ENCODE data around the gene ZC3H18. TPM values are rescaled to one million over a fixed set of nuclear protein-coding genes. Genes with fewer than 3 reads are reported as not detected.

ZC3H18 gene
- polyA plus RNA-seq, 3 donors: 5.5 to 36.4 (median 6.8) TPM

DNA sequence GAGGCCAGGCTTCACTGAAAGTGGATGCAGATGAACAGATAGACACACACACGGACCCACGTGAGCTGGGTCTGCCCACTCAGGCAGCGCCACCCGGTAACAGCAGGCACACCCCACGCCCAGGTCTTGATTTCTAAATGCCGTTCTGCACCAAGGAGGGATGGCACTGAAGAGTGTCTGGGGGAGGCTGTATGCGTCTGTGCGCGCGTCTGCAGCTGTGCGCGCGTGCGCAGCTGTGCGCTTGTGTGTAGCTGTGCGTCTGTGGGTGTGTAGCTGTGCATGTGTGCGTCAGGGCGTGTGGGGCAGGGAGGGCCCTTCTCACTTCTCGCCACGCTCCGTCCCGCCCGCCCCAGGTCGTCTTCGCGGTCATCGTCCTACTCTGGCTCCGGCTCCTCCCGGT lies 52.7 kb downstream of the ZC3H18 start:
- H3K36me3 Mint-ChIP-seq: peaks cover 79 to 92% of the 10 kb centered on the region in 2 donors
- peaks cover 0 to 2% (median 0%) of the 10 kb centered on the region in 3 donors for H3K27me3 Mint-ChIP-seq (ENCODE audit: low read depth in 3 of 3)
- H3K4me3 ChIP-seq (replicated peaks in 1 of 3; ENCODE audit: low read depth in 2 of 3, low read length in 3 of 3): no peak overlapping the region
- H3K4me1 ChIP-seq (ENCODE audit: control insufficient read depth in 1 of 2, insufficient read depth in 2 of 2, low read length in 2 of 2): no peaks in the 10 kb centered on the region
- no peaks in the 10 kb centered on the region for H3K9me3 ChIP-seq (replicated peaks in 1 of 2; ENCODE audit: control insufficient read depth in 1 of 2, insufficient read depth in 1 of 2, low read length in 2 of 2)
- H4K20me1 ChIP-seq (ENCODE audit: insufficient read depth, low read length): peaks cover 42% of the 10 kb centered on the region
- no peak overlapping the region for H3K9ac ChIP-seq (ENCODE audit: insufficient read depth, low read length, poor library complexity, severe bottlenecking)
- peaks cover 72 to 92% of the 10 kb centered on the region in 2 donors for H3K36me3 ChIP-seq (replicated peaks in 1 of 2; ENCODE audit: control insufficient read depth in 1 of 2, insufficient read depth in 2 of 2, low read length in 2 of 2)
- TF ChIP-seq, protein P1, sequence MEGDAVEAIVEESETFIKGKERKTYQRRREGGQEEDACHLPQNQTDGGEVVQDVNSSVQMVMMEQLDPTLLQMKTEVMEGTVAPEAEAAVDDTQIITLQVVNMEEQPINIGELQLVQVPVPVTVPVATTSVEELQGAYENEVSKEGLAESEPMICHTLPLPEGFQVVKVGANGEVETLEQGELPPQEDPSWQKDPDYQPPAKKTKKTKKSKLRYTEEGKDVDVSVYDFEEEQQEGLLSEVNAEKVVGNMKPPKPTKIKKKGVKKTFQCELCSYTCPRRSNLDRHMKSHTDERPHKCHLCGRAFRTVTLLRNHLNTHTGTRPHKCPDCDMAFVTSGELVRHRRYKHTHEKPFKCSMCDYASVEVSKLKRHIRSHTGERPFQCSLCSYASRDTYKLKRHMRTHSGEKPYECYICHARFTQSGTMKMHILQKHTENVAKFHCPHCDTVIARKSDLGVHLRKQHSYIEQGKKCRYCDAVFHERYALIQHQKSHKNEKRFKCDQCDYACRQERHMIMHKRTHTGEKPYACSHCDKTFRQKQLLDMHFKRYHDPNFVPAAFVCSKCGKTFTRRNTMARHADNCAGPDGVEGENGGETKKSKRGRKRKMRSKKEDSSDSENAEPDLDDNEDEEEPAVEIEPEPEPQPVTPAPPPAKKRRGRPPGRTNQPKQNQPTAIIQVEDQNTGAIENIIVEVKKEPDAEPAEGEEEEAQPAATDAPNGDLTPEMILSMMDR (IDR thresholded peaks at IDR 0.05): no peak
- 99% methylated on average over 23 of the region's 29 CpGs for WGBS (ENCODE audit: insufficient coverage)
- intact Hi-C loops (cut with micrococcal nuclease): no loop called here
- H3K27me3 ChIP-seq (ENCODE audit: control insufficient read depth in 2 of 2, insufficient read depth in 2 of 2, low read length in 2 of 2): no peaks in the 10 kb centered on the region
- H3K4me3 Mint-ChIP-seq: no peak overlapping the region
- no peaks in the 10 kb centered on the region for H3K4me1 Mint-ChIP-seq
- H2AFZ ChIP-seq (ENCODE audit: insufficient read depth, low read depth, low read length, poor library complexity, severe bottlenecking): no peak overlapping the region
- peak overlapping the region in 3 of 7 donors; percentile 11 to 59 (median 15) for H3K27ac Mint-ChIP-seq
- DNase-seq: no peak
- no peak overlapping the region for H3K4me2 ChIP-seq (replicated peaks; ENCODE audit: extremely low read depth, low read length, poor library complexity, severe bottlenecking)
- H3K79me2 ChIP-seq (ENCODE audit: insufficient read depth, low read length): peaks cover 8% of the 10 kb centered on the region
- no peaks in the 10 kb centered on the region for H3K9me3 Mint-ChIP-seq
- H3K27ac ChIP-seq (ENCODE audit: low read depth in 1 of 2, low read length in 2 of 2): no peak overlapping the region

DNA sequence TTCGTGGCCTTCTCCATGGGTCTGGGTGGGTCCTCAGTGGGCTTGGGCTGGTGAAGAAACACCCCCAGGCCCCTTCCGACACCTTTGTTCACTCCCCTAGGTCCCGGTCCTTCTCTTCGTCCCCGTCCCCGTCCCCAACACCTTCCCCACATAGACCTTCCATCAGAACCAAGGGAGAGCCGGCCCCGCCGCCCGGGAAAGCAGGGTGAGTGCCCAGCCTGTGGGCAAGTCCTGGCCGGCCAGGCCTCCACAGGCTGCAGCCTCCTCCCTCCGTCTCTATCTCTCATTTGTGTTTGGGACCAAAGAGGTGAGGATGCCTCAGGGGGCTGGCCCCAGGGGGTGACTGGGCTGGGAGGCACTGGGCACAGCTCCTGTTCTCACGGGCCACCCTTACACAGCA lies 53.7 kb downstream of the ZC3H18 start:
- no peaks in the 10 kb centered on the region for H3K4me1 ChIP-seq (ENCODE audit: control insufficient read depth in 1 of 2, insufficient read depth in 2 of 2, low read length in 2 of 2)
- Mint-ChIP-seq H3K27ac (peak overlapping the region in 1 of 7 donors; percentile 18), H3K36me3 (peaks cover 78 to 92% of the 10 kb centered on the region in 2 donors), H3K27me3 (ENCODE audit: low read depth in 3 of 3) (peaks cover 0 to 6% (median 2%) of the 10 kb centered on the region in 3 donors), H3K4me1 (no peaks in the 10 kb centered on the region), H3K4me3 (no peak overlapping the region), H3K9me3 (no peaks in the 10 kb centered on the region)
- peaks cover 7% of the 10 kb centered on the region for H3K79me2 ChIP-seq (ENCODE audit: insufficient read depth, low read length)
- no peaks in the 10 kb centered on the region for H3K9me3 ChIP-seq (replicated peaks in 1 of 2; ENCODE audit: control insufficient read depth in 1 of 2, insufficient read depth in 1 of 2, low read length in 2 of 2)
- H2AFZ ChIP-seq (ENCODE audit: insufficient read depth, low read depth, low read length, poor library complexity, severe bottlenecking): no peak overlapping the region
- H3K9ac ChIP-seq (ENCODE audit: insufficient read depth, low read length, poor library complexity, severe bottlenecking): no peak overlapping the region
- 93% methylated on average over 5 of the region's 13 CpGs for WGBS (ENCODE audit: insufficient coverage)
- H3K36me3 ChIP-seq (replicated peaks in 1 of 2; ENCODE audit: control insufficient read depth in 1 of 2, insufficient read depth in 2 of 2, low read length in 2 of 2): peaks cover 72 to 92% of the 10 kb centered on the region in 2 donors
- H3K4me2 ChIP-seq (replicated peaks; ENCODE audit: extremely low read depth, low read length, poor library complexity, severe bottlenecking): no peak overlapping the region
- H4K20me1 ChIP-seq (ENCODE audit: insufficient read depth, low read length): peaks cover 32% of the 10 kb centered on the region
- TF ChIP-seq, protein P1 (IDR thresholded peaks at IDR 0.05): no peak
- no peak overlapping the region for H3K4me3 ChIP-seq (replicated peaks in 1 of 3; ENCODE audit: low read depth in 2 of 3, low read length in 3 of 3)
- intact Hi-C loops (cut with micrococcal nuclease): no loop called here
- H3K27ac ChIP-seq (ENCODE audit: low read depth in 1 of 2, low read length in 2 of 2): no peak overlapping the region
- DNase-seq: no peak
- no peaks in the 10 kb centered on the region for H3K27me3 ChIP-seq (ENCODE audit: control insufficient read depth in 2 of 2, insufficient read depth in 2 of 2, low read length in 2 of 2)

Data from CD14-positive monocyte (primary cell).